ENCODE data around the gene G3BP1.
"Not testable (repeated sequence)": the region's sequence is repeated elsewhere in the genome, so short reads cannot be mapped to it uniquely, and the experiment has no call there.

G3BP1 gene

DNA sequence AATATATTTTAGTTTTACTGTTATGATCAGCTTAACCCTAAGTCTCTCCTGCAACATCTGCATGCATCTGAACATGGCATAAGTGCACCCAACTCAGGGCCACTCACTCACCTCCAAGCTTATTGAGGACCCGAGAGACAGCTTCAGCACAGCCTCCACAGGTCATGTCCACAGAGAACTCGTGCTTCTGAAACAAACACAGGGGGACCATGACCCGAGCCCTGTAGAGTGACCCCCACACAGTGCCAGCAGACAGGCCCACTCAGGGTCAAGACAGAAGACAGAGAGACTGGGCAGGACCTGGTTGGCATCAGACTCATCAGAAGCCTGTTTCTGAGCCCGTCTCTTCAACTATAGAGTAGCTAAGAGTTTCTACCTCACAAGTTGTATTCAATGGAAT lies 20.2 kb upstream of the G3BP1 start:
- in situ Hi-C loops (cut with HindIII; ENCODE audit: low sequenced_read_pairs) = no loop called here

DNA sequence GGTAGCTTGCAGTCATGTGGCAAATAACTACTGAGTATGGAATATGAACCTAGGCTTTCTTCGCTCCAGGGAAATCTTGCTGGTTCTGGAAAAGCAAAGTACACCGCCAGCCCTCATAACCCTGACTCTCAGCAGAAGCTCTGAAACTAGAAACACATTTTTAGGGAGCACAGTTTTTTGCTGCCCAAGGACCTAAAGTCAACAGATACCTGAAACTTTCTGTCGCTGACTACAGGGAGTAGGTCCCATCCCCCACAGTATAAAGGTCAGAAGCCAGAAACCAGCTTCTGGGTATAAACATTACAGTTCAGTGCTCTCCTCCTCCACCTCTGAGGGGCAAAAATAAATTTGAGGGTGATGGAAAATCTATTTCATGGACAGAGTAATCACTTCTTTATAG lies 16.4 kb upstream of the G3BP1 start:
- in situ Hi-C loops (cut with HindIII; ENCODE audit: low sequenced_read_pairs) = no loop called here

DNA sequence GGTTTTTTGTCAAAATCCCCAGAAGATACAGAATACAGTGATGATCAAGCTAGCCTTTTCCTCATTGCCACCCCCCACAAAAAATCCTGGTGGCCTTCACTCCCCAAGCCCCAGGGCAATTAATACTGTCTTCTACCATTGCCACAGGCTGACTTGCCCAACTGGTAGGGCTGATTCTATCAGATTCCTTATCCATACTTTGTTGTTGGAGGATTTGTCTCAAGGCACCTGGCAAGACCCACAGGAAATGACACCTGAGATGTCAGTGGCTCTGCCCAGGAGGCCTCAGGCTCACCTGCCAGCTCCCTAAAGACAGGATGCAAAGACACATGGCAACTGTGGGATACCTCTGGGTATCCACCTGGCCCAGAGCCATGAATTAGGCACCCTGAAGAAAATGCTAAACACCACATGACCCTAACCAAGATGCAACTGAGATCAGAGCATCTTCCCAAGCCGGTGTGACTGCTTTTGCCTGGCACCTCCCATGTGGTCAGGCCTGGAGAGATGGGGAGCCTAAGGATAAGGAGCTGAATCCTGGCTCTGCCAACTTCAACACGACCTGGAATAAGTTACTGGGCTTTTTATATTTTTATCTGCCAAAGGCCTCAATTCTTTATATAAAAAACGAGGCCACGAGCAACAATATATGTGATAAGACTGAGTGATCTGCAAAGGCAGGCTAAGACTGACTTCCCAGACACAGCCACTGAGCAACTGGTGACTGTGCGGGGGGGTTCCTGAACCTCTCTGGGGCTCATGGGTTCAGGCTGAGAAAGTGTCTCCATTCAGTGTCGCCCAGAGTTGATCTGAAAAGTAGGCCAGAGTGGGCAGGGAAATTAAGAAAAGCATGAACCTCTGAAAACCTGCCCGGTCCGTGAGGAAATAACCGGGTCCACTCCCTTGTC lies 14.3 kb upstream of the G3BP1 start:
- in situ Hi-C loops (cut with HindIII; ENCODE audit: low sequenced_read_pairs) = no loop called here

DNA sequence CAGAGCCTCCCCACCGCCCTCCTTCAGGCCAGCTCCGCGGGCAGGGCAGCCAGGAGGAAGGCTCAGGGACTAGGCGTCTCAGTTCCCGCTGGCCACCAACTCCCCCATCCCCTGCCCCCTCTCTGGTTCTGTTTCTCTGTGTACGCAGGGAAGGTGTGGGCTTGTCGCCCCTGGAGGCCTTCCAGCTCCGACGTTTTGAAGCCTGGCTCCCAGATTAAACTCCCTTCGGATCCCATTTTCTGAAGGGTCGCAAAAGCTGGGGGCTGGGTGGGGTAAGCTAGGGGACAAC lies 13.7 kb upstream of the G3BP1 start:
- in situ Hi-C loops (cut with HindIII; ENCODE audit: low sequenced_read_pairs) = no loop called here

DNA sequence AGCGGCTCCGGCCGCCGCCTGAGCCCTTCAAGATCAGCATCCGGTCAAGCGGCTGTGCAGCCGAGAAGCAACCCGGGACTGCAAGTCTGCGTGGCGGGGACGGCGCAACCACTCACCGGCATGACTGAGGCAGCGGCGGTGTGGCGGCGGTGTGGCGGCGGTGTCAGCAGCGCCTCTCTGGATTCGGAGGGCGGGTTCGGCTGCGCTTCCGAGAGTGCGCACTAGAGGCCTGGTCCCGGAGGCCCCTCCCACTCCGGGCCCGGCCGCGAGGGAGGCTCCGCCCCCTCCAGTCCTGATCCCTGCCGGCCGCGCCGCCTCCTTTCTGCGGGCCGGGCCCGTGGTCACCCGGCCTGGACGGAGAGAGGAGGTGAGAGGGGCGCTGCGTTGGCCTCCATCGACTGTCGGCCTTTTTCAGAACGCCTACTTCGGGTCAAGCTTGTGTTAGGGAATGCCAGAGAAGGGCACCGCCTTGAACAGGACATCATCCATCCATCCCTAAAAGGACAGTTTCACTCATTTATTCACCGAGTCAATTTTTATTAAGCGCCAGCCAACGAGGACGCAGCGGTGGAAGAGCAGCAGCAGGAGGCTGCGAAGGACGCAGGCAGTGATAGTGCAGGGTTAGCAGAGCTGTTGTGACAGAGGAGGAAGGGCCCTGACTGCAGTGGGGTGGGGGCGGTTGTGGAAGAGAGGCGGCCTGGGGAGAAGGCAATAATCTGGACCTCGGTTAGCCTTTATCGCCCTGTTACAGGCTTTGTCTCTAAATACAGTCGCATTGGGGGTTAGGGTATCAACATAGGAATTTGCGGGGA lies 13.1 kb upstream of the G3BP1 start, which contains the start of gene ATOX1:
Gene ATOX1, minus strand, starts transcription at position 202 of the 812 bp plus-strand sequence. Its CDS starts 80 bp downstream, at position 122.
- in situ Hi-C loops (cut with HindIII; ENCODE audit: low sequenced_read_pairs) = no loop called here

DNA sequence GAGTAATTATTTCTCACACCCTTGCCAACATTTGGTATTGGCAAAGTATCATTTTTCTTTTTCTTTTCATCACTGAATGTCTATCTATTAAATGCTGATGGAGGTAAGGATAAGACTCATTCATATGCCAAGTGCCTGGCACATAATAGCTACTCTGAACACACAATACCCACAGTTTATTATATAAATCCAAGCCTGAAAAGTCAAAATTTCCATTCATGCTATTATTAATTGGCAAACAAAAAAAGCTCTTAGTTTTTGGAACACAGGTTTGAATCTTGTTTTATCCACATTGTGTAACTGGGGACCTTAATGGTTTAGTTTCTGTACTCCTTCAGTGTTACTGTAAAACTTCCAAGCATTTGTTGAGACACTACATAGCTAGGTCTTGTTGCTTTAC lies 7.0 kb upstream of the G3BP1 start:
- in situ Hi-C loops (cut with HindIII; ENCODE audit: low sequenced_read_pairs) = no loop called here

DNA sequence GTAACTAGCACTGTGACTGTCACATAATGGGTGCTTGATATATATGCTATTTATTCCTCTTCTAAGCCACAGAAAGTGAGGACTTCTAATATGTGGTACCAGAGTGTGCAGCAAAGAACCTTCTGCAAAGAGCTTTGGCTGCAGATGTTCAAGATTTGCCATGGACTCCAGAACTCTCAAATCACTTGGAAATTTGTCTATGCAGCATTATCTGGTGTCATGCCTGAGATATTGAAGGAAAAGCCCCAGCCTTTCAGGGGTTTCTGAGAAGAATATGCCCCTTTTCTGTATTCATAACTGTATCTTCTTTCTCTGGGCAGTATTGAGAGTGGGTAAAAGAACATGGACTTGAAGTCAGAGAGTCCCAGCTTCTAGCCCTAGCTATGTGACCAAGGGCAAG lies 4.8 kb upstream of the G3BP1 start:
- in situ Hi-C loops (cut with HindIII; ENCODE audit: low sequenced_read_pairs) = no loop called here

DNA sequence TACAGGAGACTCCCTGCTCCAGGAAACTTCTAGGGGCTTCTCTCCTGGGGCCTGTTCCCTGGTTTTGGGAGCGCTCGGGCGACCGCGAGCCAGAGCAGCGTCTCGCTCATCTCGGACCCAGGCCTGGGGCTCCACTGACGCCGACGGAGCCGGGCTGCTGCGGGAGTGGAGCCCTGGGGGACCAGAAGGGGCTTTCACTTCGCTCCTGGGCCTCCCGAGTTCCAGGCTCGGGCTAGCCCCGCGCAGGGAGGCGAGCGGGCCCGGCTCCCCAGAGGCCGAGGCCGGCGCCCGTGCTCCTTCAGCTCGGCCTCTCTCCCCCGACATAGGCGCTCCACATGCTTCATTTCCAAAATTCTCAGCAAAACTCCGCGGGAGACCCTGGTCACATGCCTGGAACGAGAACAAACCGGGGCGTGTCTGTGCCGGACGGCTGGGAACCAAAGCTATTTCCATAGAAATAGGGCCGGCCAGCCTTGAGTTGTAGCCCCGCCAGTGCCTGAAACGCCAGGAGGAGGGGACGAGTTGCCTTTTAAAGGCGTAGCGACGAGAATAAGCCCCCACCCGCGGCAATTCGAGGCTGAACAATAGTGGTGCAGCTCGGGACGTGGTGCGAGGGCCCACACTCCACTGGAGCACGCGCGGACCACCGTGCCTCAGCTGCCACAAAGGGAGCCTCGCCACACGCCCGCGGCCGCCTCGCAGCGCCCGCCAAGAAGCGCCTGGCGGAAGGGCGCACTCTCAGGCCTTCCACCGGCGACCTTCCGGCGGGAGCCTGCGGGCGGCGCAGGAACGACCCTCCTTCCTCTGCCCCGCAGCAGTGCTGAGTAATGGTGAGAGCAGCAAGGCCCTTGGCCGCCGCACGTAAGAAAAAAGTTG lies 1.1 kb upstream of the G3BP1 start:
- in situ Hi-C loops (cut with HindIII; ENCODE audit: low sequenced_read_pairs) = no loop called here

DNA sequence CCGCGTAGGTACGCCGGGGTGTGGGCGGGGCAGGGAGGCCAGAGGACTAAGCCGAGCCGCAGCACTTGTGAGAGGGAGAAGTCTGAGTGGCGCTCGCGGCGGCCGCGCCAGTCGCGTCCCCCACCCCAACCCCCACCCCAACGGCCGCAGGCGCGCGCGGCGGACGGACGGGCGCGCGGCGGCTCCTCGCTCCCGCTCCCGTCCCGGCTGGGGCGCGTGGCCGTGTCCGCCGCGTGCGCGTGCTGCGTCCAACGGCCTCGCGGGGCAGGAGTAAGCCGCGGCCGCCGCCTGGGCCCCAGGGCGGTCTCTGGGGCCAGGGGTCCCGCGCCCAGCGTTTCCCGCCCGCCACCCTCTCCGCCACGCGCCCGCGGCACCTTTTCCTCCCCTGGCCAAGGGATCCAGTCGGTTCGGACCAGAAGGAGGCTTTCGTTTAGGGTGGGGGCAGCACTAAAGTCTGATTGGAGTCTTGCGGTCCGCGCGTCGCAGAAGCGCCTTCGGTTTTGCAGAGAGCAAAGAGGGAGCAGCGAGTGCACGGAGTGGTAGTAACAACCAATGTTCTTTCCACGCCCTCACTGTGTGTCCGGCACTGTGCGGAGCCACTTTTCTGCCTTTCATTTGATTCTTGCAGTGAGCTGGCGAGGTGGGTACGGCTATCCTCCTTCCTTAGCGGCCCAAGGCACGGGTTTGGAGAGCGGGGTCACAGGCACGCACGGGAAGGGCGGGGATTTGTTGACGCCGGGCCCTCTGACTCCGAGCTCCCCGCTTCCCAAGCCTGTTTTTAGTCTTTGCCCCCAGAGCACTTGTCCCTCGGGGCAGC lies 483 bp downstream of the G3BP1 start:
- in situ Hi-C loops (cut with HindIII; ENCODE audit: low sequenced_read_pairs) = no loop called here

DNA sequence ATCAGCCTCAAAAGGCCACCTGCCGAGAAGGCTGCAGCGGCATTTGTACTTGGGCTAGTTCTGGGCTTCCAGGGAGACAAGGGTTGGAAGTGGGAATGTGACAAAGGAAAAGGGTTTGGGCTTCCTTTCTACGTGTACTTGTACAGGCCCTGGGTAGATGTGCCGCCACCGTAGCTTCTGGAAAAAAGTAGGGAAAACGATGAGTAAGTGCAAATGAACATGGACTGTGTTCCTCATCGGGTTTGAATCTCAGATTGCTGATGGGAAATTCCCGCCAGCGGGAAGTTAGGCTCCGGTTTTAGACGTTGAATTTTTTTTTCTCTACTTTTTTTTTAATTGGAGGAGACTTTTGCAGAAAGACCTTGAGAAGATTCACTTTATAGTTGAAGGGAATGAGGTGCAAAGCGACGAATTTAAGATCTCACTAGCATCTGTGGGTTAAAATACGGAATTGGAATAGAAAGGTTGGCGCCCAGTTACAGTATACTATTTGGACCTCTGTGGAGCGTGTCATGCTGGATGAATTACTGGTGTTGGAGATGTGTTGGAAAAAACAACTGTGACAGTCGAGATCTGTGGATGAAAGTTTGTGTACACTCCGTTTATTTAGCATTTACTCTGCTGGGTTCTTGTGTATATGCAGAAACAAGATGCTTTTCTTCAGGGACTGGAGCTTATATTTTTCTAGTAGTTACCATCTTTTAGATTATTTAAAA lies 1.2 kb downstream of the G3BP1 start:
- in situ Hi-C loops (cut with HindIII; ENCODE audit: low sequenced_read_pairs) = no loop called here

DNA sequence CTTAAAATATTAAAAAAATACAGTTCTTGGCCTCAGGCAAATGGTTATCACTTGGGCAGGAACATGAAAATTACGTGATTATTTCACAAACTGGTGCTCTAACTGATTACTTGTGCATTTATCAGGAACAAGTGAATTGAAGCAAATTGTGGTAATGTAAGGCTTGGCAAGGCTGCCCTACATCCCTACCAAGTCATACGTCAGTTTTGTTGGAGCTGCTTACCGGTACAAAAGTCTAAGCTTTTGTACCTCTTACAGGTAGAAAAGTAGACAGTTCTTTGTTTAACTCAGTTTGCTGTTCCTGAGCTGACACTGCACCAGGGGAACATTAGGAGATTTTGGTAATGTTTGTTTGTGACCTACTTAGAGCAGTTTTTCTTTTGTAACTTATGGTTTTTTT lies 2.2 kb downstream of the G3BP1 start:
- in situ Hi-C loops (cut with HindIII; ENCODE audit: low sequenced_read_pairs) = no loop called here

DNA sequence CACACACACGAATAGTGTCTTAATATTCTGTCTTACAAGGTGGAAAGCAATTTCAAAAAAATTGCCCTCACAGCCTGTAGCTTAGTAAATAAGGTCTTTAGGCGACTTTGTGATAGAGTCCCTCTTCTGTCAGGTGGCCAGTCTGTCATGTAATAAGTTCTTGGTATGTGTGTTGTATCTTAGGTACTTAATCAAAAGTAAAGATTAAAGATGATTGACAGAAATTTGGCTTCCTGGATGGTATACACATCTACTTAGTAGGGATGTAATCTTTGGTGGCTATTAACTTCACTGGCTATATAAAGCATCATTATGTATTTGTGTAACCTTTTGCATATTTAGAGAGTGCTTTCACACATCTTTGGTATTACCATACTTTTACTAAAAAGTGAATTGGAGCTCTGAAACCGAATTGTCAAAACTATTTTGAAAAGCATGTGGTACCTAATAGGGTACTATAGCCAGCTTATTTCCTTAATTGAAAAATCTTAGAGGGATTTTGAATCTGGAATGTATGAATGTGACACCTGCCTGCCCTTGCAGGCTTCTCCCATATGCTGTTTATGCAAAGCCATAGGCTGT lies 3.4 kb downstream of the G3BP1 start:
- in situ Hi-C loops (cut with HindIII; ENCODE audit: low sequenced_read_pairs) = no loop called here

DNA sequence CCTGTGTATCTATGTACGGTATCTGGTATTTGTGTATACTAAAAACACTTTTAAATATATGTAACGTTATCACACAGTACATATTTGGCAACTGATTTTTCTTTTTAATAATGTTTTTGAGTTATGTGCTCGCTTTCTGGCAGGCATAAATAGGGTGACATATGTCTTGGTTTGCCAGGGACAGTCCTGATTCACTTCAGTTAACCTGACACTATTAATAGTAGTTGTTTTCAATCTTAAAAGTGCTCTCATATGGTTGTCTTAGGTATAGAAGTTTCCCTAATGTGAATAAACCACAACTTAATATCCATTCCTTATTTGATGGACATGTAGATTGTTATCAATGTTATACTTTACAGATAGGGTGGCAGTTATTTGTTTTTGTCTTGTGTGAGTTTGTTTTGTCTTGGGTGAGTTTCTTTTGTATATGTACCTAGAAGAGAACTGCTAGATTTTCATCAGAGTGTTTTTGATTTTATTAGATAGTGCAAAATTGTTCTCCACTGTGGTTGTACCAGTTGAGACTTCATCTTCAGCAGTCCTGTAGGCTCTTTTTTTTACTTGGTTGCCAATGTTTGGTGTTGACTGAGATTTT lies 7.9 kb downstream of the G3BP1 start:
- in situ Hi-C loops (cut with HindIII; ENCODE audit: low sequenced_read_pairs) = no loop called here

DNA sequence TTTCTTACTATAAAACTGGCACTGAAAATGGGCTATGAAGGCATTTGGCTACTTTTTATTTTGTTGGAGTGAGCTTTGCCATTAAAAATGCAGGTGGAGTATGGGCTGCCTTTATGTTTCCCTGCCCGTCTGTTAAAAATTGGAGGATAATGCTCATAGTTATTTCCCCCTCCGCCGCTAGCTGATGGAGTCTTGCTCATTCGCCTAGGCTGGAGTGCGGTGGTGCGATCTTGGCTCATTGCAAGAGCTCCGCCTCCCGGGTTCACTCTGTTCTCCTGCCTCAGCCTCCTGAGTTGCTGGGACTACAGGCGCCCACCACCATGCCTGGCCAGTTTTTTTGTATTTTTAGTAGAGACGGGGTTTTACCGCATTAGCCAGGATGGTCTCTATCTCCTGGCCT lies 8.6 kb downstream of the G3BP1 start:
- in situ Hi-C loops (cut with HindIII; ENCODE audit: low sequenced_read_pairs) = no loop called here

DNA sequence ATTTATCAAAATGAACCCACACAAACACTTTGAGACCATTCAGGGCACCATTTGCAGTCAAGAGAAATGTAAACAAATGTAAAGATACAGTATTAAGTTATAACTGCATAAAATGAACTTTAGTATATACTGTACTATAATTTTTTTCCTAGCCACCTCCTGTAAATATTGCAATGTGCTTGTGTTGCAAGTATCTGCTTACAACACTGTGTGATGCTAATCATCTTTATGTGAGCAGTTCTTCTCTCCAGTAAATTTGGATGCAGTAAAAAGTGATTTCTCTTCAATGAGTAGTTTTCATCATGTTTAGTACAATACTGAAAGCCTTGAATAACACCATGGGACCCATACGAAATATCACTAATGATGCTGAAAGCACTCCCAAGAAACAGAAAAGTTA lies 9.4 kb downstream of the G3BP1 start:
- in situ Hi-C loops (cut with HindIII; ENCODE audit: low sequenced_read_pairs) = no loop called here

DNA sequence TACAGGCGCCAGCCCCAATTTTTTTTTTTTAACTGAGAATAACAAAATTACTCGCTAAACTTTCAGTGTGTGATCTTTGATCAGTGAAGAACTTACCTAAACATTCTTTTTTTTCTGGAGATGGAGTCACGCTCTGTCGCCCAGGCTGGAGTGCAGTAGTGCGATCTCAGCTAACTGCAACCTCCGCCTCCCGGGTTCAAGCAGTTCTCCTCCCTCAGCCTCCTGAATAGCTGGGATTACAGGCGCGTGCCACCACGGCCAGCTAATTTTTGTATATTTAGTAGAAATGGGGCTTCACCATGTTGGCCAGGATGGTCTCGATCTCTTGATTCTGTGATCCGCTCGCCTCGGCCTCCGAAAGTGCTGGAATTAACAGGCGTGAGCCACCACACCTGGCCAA lies 11.9 kb downstream of the G3BP1 start:
- in situ Hi-C loops (cut with HindIII; ENCODE audit: low sequenced_read_pairs) = not testable (repeated sequence)

DNA sequence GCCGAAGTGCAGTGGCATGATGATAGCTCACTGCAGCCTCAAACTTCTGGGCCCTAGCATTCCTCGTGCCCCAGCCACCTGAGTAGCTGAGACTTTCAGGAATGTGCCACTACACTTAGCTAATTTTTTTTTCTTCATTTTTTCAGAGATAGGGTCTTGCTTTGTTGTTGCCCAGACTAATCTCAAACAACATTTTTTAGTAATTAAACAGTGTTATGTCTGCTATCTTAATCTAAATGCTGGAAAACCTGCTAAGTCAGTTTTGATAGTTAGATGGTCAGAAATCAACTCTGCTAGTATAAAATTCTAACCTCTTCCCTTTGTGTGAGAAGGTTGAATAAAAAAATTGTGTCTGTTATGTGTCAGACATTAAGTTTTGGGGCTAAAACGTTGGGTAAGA lies 12.4 kb downstream of the G3BP1 start:
- in situ Hi-C loops (cut with HindIII; ENCODE audit: low sequenced_read_pairs) = no loop called here

DNA sequence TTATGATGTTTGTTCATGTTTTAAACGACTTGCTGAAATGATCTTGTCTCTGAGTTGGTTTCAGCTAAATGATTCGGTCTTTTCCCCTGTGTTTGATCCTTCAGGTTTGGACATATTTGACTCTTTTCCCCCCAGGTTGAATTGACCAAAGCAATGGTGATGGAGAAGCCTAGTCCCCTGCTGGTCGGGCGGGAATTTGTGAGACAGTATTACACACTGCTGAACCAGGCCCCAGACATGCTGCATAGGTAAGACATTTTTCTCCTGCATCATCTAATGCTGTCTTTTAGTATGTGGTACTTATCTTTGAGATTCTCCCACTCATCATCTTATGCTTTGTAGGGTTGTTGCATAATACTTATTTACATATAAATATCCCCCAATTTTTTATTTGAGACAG lies 14.7 kb downstream of the G3BP1 start:
- in situ Hi-C loops (cut with HindIII; ENCODE audit: low sequenced_read_pairs) = no loop called here

DNA sequence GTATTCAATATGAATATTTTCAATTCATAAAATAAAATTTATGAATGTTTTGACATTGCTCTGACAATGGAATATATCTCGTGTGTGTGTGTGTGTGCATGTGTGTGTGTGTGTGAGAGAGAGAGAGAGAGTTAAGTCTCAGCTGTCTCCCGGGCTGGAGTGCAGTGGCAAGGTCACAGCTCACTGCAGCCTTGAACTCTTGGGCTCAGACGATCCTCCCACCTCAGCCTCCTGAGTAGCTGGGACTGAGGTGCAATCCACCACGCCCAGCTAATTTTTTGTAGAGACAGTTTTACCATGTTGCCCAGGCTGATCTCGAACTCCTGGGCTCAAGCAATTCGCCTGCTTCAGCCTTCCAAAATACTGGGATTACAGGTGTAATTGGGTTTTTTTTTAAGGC lies 16.1 kb downstream of the G3BP1 start:
- in situ Hi-C loops (cut with HindIII; ENCODE audit: low sequenced_read_pairs) = no loop called here

All from endothelial cell of hepatic sinusoid (primary cell).